K562 (cell line): Measurements from ENCODE around the gene DALRD3. TPM values are rescaled to one million over a fixed set of nuclear protein-coding genes. Genes with fewer than 3 reads are reported as not detected.

Experiments
- ATAC-seq: fragments of 200-7000 bp; cut with Tn5 transposase; 3 replicates; pipeline ENCODE4 v1.9.1; 2020; ENCODE audit warnings: moderate library complexity
- BruUV-seq: library from RNA; stranded (reverse); fragments of 400-500 nt; replicated peaks from 2 replicates; lab custom pipeline; 2021; lab: Mats Ljungman, UMichigan
- CTCF ChIA-PET: fragments of 300-600 bp; formaldehyde crosslinking; extraction: SDS; loops from one replicate; lab custom pipeline; 2021; ENCODE audit warnings: low intra/inter-chr PET ratio; lab: Yijun Ruan, JAX
- POLR2A ChIA-PET: fragments of 300-600, 350-650 bp; sonication (Branson Sonifier 250); formaldehyde crosslinking; extraction: SDS; loops from one replicate; lab custom pipeline; 2021; ENCODE audit warnings: antibody characterized with exemption, inconsistent platforms; lab: Yijun Ruan, JAX
- DNase-seq, 4 experiments: peaks; one replicate each; pipeline versions ENCODE4 v3.0.0 to v3.0.0-alpha.2; 2011 to 2018; ENCODE audit warnings: low spot score in 3 of 4, mixed read lengths in 3 of 4; ENCODE audit errors: extremely low read depth in 1 of 4
- FAIRE-seq: peaks from 2 replicates; lab custom pipeline; 2011; peaks lifted over from hg19 to GRCh38; lab: Jason Lieb, UNC
- H2AFZ ChIP-seq: 2 replicates; pipeline ENCODE4 v1.6.0; 2011; ENCODE audit warnings: low read depth, low read length, control low read depth, inconsistent platforms
- H3K27ac ChIP-seq: fragments of 200-600 bp; 3 replicates; pipeline ENCODE4 v1.8.0; 2011; ENCODE audit warnings: low read depth, mild to moderate bottlenecking, control low read depth, inconsistent platforms, low read length, moderate library complexity, mixed read lengths; ENCODE audit errors: extremely low read depth
- H3K27me3 ChIP-seq, 2 experiments: fragments of 300-600 bp in 1 of 2; 2 replicates in 1 of 2; 3 replicates in 1 of 2; pipeline versions ENCODE4 v1.6.0 to v1.8.0; 2011; ENCODE audit warnings: inconsistent platforms in 2 of 2, low read length in 2 of 2, mild to moderate bottlenecking in 1 of 2, mixed read lengths in 1 of 2, moderate library complexity in 1 of 2; ENCODE audit not compliant: control insufficient read depth in 2 of 2, insufficient read depth in 2 of 2
- H3K36me3 ChIP-seq: fragments of 300-600 bp; 3 replicates; pipeline ENCODE4 v1.8.0; 2011; ENCODE audit warnings: mild to moderate bottlenecking, low read length, inconsistent platforms; ENCODE audit not compliant: control insufficient read depth, insufficient read depth
- H3K4me1 ChIP-seq, 2 experiments: fragments of 200-600 bp in 1 of 2; replicated peaks in 1 of 2; 2 replicates in 1 of 2; 3 replicates in 1 of 2; pipeline versions ENCODE4 v1.5.1 to v1.8.0; 2011; ENCODE audit warnings: inconsistent platforms in 2 of 2, low read length in 2 of 2, mild to moderate bottlenecking in 1 of 2, mixed read lengths in 1 of 2, moderate library complexity in 1 of 2; ENCODE audit not compliant: control insufficient read depth in 2 of 2, insufficient read depth in 2 of 2
- H3K4me2 ChIP-seq: 2 replicates; pipeline ENCODE4 v1.6.1; 2011; ENCODE audit warnings: low read length, control low read depth, inconsistent platforms, mixed read lengths; ENCODE audit not compliant: insufficient read depth
- H3K4me3 ChIP-seq: fragments of 200-600 bp; sonication (generic), shearing (Covaris generic); 2 replicates; pipeline ENCODE4 v1.5.1; 2016; ENCODE audit warnings: control low read depth, inconsistent platforms
- H3K79me2 ChIP-seq: fragments of 200-600 bp; 3 replicates; pipeline ENCODE4 v1.8.0; 2011; ENCODE audit warnings: low read length, inconsistent platforms; ENCODE audit not compliant: control insufficient read depth, insufficient read depth
- H3K9ac ChIP-seq, 2 experiments: 2 replicates each; pipeline versions ENCODE4 v1.6.0 to v1.6.1; 2011; ENCODE audit warnings: low read depth in 2 of 2, low read length in 2 of 2, control low read depth in 1 of 2, inconsistent platforms in 1 of 2, mild to moderate bottlenecking in 1 of 2, mixed read lengths in 1 of 2; ENCODE audit not compliant: insufficient read depth in 1 of 2
- H3K9me1 ChIP-seq: one replicate; pipeline ENCODE4 v1.6.0; 2011; ENCODE audit warnings: inconsistent platforms, mild to moderate bottlenecking, low read length, moderate library complexity; ENCODE audit not compliant: control insufficient read depth, insufficient read depth
- H3K9me3 ChIP-seq: replicated peaks from 2 replicates; pipeline ENCODE4 v1.5.1; 2011; ENCODE audit warnings: low read depth, low read length, inconsistent platforms; ENCODE audit not compliant: control insufficient read depth, insufficient read depth
- H4K20me1 ChIP-seq: replicated peaks from 2 replicates; pipeline ENCODE4 v1.6.1; 2011; ENCODE audit warnings: low read length, inconsistent platforms, mixed read lengths; ENCODE audit not compliant: control insufficient read depth, insufficient read depth
- BRCA1 ChIP-seq, 2 experiments: fragments of 450-650 bp in 1 of 2; sonication (generic) in 1 of 2; formaldehyde crosslinking in 1 of 2; IDR thresholded peaks; 2 replicates each; pipeline versions ENCODE4 v1.5.0 to v1.6.1; 2017 to 2020; ENCODE audit warnings: mild to moderate bottlenecking in 1 of 2, missing genetic modification reagents in 1 of 2
- DNMT1 ChIP-seq: fragments of 450-650 bp; IDR thresholded peaks from 2 replicates; pipeline ENCODE4 v1.6.1; 2016; ENCODE audit warnings: antibody characterized with exemption, mild to moderate bottlenecking
- HLTF ChIP-seq: fragments of 450-650 bp; IDR thresholded peaks from 2 replicates; pipeline ENCODE4 v1.6.1; 2016
- MAFG ChIP-seq: fragments of 450-650 bp; conservative IDR thresholded peaks from 2 replicates; pipeline ENCODE4 v1.6.1; 2016; ENCODE audit warnings: missing genetic modification characterization, missing compliant biosample characterization
- MAFK ChIP-seq: IDR thresholded peaks from 2 replicates; pipeline ENCODE4 v1.6.1; 2011; ENCODE audit warnings: low read length, improper control_type of control experiment
- MTA3 ChIP-seq: fragments of 450-650 bp; formaldehyde crosslinking; IDR thresholded peaks from 2 replicates; pipeline ENCODE4 v1.6.1; 2017; ENCODE audit warnings: mild to moderate bottlenecking, borderline replicate concordance
- SMAD2 ChIP-seq: fragments of 150-350 bp; IDR thresholded peaks from 2 replicates; pipeline ENCODE4 v1.6.1; 2014; ENCODE audit warnings: low read depth, mild to moderate bottlenecking, low read length
- SRF ChIP-seq, 2 experiments: fragments of 250-450, 450-650 bp in 1 of 2; sonication (Bioruptor Pico) in 1 of 2; sonication (generic) in 1 of 2; formaldehyde crosslinking; IDR thresholded peaks; 2 replicates each; pipeline versions ENCODE4 v1.5.0 to v1.5.1; 2020 to 2022; ENCODE audit warnings: mild to moderate bottlenecking in 1 of 2, missing genetic modification reagents in 1 of 2
- TCF3 ChIP-seq: sonication (generic); formaldehyde crosslinking; IDR thresholded peaks from 2 replicates; pipeline ENCODE4 v1.4.0; 2020; ENCODE audit warnings: mild to moderate bottlenecking, missing genetic modification reagents
- TGIF2 ChIP-seq: sonication (generic); formaldehyde crosslinking; IDR thresholded peaks from 2 replicates; pipeline ENCODE4 v1.8.1; 2022; ENCODE audit warnings: mild to moderate bottlenecking, missing genetic modification reagents, moderate library complexity
- ZBTB8A ChIP-seq: fragments of 450-650 bp; IDR thresholded peaks from 2 replicates; pipeline ENCODE4 v1.6.1; 2018; ENCODE audit warnings: mild to moderate bottlenecking, moderate library complexity; ENCODE audit not compliant: partially characterized antibody
- ZKSCAN1 ChIP-seq: fragments of 150-350 bp; IDR thresholded peaks from 2 replicates; pipeline ENCODE4 v1.6.1; 2016; ENCODE audit warnings: low read depth, low read length
- ZNF431 ChIP-seq: sonication (generic); formaldehyde crosslinking; IDR thresholded peaks from 2 replicates; pipeline ENCODE4 v1.8.0; 2022; ENCODE audit warnings: mild to moderate bottlenecking, missing genetic modification reagents
- ZNF561 ChIP-seq: fragments of 450-650 bp; formaldehyde crosslinking; conservative IDR thresholded peaks from 2 replicates; pipeline ENCODE4 v1.4.0; 2020; ENCODE audit warnings: mild to moderate bottlenecking, moderate library complexity
- WGBS: fragments of 100-300 bp; shearing (Covaris generic); methylation state at CpG from one replicate; pipeline ENCODE4 v1.1.6; 2016; ENCODE audit warnings: low coverage, mixed read lengths; ENCODE audit not compliant: insufficient coverage; ENCODE audit errors: missing lambda C conversion rate; 5-methylcytosine and 5-hydroxymethylcytosine counted together
- in situ Hi-C: fragments of 300-500 bp; cut with MboI; formaldehyde crosslinking; loops from 4 replicates; pipeline ENCODE4 v1.15.0; 2018; ENCODE audit warnings: inconsistent platforms, mixed read lengths
- intact Hi-C: fragments of 100-400 bp; cut with micrococcal nuclease; formaldehyde crosslinking; loops from 2 replicates; pipeline ENCODE4 v1.14.2; 2022
- polyA plus RNA-seq, 8 experiments: library from polyadenylated mRNA; depleted of rRNA in 4 of 8; stranded (reverse) in 5 of 8; unstranded in 3 of 8; fragments of >200 nt; fragmentation: Nextera tagmentation in 2 of 8; fragmentation: Illumina TruSeq in 1 of 8; extraction: Ambion mirVana in 2 of 8; extraction: Trizol in 1 of 8; gene quantifications; 2 replicates each; pipeline versions ENCODE4 v1.2.1 to v1.2.3, GENCODE V29; 2011 to 2014; ENCODE audit warnings: inconsistent platforms in 1 of 8, missing spikeins in 1 of 8
- total RNA-seq, 7 experiments: library from RNA; depleted of rRNA in 6 of 7; stranded (reverse); fragments of >200 nt in 6 of 7; fragmentation: Illumina TruSeq in 2 of 7; extraction: Trizol in 2 of 7; gene quantifications; 2 replicates each; pipeline versions ENCODE4 v1.2.1 to v1.2.3, GENCODE V29; 2011 to 2021; ENCODE audit warnings: low replicate concordance in 1 of 7
- TF ChIP-seq, protein P1 (sequence below): fragments of 450-650 bp; formaldehyde crosslinking; IDR thresholded peaks from 2 replicates; pipeline ENCODE4 v1.4.0; 2020; ENCODE audit warnings: mild to moderate bottlenecking, moderate library complexity
- TF ChIP-seq, protein P2 (sequence below): fragments of 250-450 bp; sonication (Bioruptor Pico); IDR thresholded peaks from 2 replicates; pipeline ENCODE4 v1.5.0; 2021; ENCODE audit warnings: mild to moderate bottlenecking, moderate library complexity
- TF ChIP-seq, protein P3 (sequence below): IDR thresholded peaks from 2 replicates; pipeline ENCODE4 v1.6.1; 2016; ENCODE audit warnings: missing genetic modification characterization, missing compliant biosample characterization

Gene DALRD3
- total and polyA plus RNA-seq, 9 of the 15 experiments (the other 6 are each of a cell fraction or from before 2014, with no cell fraction given): 6.6 to 31.3 (median 14.4) TPM

DNA sequence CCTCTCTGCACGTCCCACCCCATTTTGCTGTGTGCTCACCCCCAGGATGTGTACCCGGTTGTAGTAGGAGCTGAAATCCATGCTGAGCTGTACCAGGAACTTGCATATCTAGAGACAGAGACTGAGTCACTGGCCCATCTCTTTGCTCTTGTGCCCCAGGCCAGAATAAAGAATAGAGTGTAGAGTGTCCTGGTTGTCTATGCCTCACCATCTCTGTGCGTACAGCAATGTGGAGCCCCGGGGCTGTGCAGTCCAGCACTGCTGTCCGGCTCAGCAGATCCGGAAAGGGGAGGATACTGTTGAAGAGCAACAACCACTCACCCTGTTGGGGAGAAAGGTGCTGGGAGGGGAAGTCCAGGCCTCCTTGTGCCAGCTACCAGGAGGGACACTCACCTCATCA is 2.6 kb downstream of the DALRD3 start:
- CTCF ChIA-PET: no interaction called here
- ATAC-seq (no peak), DNase-seq (no peak), FAIRE-seq (no peak)
- Histone ChIP-seq H3K9me3 (no peaks in the 10 kb centered on the region), H2AFZ (no peak overlapping the region), H3K27ac (no peak overlapping the region), H3K36me3 (peaks cover 52% of the 10 kb centered on the region; the same call in 2 of the 3 replicates), H3K4me2 (no peak overlapping the region), H3K4me3 (no peak overlapping the region), H3K4me1 (peaks cover 8 to 39% of the 10 kb centered on the region in 2 experiments; a peak in 4 of 5 replicates), H3K79me2 (peaks cover 55% of the 10 kb centered on the region), H4K20me1 (peaks cover 20% of the 10 kb centered on the region; the same call in 1 of the 2 replicates), H3K9me1 (peaks cover 8% of the 10 kb centered on the region), H3K9ac (no peak overlapping the region), H3K27me3 (no peaks in the 10 kb centered on the region)
- TF ChIP-seq SMAD2 (no peak), ZKSCAN1 (no peak), TCF3 (no peak), HLTF (no peak), MTA3 (no peak), DNMT1 (no peak), MAFK (no peak), BRCA1 (IDR thresholded peaks at IDR 0.05) (no peak), BRCA1 (CRISPR knock-in tag; IDR thresholded peaks at IDR 0.05) (no peak), ZNF561 (no peak), ZNF431 (no peak), TGIF2 (CRISPR knock-in tag) (no peak), ZBTB8A (no peak), MAFG (tag) (no peak), SRF (CRISPR knock-in tag; IDR thresholded peaks at IDR 0.05) (no peak)
- TF ChIP-seq, protein P1, sequence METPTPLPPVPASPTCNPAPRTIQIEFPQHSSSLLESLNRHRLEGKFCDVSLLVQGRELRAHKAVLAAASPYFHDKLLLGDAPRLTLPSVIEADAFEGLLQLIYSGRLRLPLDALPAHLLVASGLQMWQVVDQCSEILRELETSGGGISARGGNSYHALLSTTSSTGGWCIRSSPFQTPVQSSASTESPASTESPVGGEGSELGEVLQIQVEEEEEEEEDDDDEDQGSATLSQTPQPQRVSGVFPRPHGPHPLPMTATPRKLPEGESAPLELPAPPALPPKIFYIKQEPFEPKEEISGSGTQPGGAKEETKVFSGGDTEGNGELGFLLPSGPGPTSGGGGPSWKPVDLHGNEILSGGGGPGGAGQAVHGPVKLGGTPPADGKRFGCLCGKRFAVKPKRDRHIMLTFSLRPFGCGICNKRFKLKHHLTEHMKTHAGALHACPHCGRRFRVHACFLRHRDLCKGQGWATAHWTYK (CRISPR knock-in tag): no peak
- TF ChIP-seq, protein P2, sequence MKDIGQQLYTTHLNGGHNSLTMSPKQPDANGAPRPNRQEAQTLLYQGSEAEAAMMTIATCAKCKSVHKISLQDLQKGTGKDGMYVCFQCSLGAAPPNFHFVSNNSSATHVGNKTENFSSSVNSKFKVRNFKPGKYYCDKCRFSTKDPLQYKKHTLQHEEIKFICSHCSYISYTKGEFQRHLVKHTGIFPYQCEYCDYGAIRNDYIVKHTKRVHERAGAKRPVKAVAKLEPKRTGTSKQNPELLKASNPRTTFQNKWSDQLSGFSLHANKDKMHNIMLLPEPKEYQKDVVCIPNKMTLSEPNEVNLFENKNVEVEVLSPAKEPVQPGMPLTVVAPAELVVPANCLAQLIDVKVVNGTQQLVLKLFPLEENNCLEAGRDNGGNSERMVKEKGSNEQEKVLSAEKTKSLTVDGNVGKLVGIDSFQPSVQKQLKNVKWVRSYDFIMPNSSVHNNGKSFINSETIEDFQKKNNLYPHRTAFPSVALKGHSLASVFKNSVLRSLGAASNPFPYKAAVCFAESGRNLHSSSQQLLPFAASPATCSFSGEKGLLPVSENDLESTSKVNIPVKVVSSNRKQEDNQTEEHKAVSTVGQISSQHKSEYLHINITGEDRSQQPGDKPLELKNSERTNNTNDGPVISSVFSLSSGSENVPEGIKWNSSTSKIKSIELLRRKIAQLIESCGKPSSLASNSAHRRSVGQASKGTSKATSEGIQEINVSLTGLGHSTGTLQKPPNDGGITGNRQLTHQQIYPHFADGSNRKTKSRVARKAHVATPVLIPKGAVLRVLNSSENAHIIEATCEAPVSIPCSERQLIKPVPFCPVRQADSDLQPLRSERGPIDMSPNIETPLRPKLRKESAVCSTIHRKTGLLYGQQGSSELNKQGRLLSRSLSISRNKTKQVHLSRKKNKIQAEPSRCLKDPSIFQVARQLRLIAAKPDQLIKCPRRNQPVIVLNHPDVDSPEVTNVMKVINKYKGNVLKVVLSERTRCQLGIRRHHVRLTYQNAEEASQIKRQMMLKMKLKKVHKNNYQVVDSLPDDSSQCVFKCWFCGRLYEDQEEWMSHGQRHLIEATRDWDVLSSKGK (CRISPR knock-in tag): no peak
- TF ChIP-seq, protein P3, sequence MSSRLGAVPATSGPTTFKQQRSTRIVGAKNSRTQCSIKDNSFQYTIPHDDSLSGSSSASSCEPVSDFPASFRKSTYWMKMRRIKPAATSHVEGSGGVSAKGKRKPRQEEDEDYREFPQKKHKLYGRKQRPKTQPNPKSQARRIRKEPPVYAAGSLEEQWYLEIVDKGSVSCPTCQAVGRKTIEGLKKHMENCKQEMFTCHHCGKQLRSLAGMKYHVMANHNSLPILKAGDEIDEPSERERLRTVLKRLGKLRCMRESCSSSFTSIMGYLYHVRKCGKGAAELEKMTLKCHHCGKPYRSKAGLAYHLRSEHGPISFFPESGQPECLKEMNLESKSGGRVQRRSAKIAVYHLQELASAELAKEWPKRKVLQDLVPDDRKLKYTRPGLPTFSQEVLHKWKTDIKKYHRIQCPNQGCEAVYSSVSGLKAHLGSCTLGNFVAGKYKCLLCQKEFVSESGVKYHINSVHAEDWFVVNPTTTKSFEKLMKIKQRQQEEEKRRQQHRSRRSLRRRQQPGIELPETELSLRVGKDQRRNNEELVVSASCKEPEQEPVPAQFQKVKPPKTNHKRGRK (tag): no peak
- no TSS peak for BruUV-seq
- WGBS: 86% methylated on average over 6 of the region's 6 CpGs
- intact Hi-C loops (loop anchor here (2.0 kb wide), 1 partner anchor 27 kb away; no protein-coding TSS in a partner anchor), in situ Hi-C loops (no loop called here)
- POLR2A ChIA-PET: no interaction called here
